Glomerular visceral epithelial cell (primary cell): Measurements from ENCODE around the gene URI1.
"Not testable (repeated sequence)": the region's sequence is repeated elsewhere in the genome, so short reads cannot be mapped to it uniquely, and the experiment has no call there.

ENCODE experiments used
- DNase-seq: peaks from one replicate; pipeline ENCODE4 v3.0.0-alpha.2; 2016; ENCODE audit errors: extremely low spot score

URI1 gene

DNA sequence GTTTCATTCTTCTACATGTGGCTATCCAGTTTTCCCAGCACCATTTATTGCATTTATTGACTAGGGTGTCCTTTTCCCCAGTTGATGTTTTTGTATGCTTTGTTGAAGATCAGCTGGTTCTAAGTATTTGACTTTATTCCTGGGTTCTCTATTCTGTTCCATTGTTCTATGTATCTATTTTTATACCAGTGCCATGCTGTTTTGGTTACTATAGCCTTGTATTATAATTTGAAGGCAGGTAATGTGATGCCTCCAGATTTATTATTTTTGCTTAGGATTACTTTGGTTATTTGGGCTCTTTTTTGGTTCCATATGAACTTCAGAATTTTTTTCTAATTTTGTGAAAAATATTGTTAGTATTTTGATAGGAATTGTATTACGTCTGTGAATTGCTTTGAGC lies 80.6 kb downstream of the URI1 start:
- DNase-seq = no peak

DNA sequence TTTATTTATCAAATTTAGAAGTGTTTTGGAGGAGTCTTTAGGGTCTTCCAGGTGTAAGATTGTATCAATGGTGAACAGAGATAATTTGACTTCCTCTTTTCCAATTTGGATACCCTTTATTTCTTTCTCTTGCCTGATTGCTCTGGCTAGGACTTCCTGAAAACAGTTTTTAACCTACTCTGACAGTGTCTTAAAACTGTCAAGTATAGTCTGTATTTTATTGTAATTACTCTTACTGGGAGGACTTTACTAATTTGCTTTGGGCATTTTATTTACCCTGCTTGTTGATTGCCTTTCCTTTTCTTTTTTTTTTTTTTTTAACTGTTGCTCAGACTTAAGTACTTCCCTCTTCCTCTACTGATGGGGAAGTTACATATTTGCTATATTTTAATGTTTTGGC lies 81.3 kb downstream of the URI1 start:
- no peak for DNase-seq

DNA sequence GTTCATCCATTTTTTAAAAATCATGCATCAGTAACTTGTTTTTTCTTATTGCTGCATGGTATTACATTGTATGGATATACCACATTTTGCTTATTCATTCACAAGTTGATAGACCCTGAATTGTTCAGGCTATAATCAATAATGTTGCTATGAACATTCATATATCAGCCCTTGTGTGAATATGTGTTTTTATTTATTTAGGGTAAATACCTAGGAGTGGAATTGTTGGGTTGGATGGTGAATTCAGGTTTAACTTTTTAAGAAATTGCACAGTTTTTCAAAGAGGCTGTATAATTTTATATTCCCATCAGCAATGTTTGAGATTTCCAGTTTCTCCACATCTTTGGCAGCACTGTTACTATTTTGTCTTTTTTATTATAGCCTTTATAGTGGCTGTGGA lies 82.1 kb downstream of the URI1 start:
- no peak for DNase-seq

DNA sequence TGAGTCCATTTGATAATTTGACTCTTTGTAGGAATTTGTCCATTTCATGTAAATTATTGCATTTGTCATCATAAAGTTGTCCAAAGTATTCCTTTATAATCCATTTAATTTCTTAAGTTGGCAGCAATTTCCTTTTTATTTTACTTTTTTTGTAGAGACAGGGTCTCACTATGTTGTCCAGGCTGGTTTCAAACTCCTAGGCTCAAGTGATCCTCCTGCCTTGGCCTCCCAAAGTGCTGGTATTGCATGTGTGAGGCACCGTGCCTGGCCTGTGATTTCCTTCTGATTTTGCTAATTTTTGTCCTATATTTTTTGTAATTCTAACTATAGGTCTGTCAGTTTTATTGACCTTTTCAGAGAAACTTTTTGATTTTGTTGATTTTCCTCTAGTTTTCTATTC lies 84.9 kb downstream of the URI1 start:
- DNase-seq = no peak

DNA sequence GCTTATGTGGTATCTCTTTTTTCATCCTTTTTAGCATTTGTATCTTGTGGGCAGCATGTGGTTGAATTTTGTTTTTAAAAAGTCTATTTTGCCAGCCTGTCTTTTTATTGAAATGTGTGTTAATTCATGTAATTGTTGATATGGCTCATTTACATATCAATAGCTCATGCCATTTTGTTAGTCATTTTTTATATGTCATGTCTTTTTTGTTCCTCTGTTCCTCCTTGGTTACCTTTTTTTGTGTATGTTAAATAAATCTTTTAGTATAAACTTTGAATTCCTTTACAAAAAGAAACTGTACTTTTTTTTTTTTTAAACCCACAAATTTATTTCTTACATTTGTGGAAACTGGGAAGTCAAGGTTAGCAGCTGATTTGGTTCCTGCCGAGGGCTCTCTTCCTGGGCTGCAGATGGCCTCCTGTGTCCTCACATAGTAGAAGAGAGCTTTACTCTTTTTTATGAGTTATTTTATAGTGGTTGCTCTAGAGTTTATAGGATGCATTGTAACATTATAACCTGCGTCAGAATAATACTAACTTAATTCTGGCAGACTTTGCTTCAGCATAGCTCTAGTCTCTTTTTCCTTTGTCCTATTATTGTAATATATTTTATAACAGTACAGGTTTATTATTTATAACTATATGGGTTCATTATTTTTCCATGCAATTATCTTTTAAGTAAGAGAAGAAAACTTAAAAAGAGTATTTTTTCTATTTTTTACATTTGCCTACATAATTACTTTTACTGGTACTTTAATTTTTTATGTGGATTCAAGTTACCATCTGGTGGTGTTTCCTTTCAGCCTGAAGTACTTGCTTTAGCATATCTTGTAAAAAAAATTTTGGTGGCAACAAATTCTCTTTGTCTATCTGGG lies 86.3 kb downstream of the URI1 start:
- DNase-seq = no peak

DNA sequence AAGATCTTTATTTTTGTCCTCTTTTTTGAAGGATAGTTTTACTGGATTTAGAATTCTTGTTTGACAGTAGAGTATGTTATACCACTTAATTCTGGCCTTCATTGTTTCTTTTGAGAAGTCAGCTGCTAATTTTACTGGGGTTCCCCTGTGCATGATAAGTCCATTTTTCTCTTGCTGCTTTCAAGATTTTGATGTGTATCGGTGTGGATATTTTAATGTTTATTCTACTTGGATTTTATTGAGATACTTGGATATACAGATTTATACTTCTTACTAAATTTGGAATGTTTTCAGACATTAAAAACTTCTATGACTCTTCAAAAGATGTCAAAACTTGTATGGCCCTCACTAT lies 86.9 kb downstream of the URI1 start:
- no peak for DNase-seq

DNA sequence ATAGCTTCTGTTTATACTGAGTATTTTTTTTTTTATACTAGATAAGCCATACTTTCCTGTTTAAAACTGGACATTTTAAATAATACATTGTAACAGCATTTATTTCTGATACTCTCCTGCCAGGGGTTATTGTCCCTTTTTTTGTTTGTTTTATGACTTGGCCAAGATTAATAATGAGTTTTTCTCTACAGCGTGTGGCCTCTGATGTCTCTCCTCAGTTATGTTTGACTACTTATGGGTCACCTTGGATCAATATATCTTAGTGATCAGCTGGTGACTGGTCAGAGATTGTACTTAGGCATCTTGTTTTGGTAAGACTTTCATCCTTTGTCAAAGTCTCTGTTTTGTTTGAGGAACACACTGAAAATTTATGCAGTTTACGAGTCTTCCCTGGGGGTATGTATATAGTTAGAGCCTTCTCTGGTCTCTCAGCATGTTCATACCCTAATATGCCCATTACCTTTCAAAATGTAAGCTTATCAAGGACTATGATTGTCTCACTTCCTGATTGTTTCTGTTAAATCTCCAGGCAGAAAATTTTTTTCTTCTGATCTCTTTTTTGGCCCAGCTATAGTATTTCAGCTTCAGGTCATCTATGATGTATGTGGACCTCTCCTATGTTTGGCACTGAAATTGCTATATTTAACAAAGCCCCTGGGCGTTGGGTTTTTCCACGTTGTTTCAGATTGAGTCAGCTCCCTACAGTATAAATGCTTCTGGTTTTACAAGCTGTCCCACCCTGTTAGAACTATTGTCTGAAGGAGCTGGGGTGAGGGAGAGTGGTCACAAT lies 87.9 kb downstream of the URI1 start:
- no peak for DNase-seq

DNA sequence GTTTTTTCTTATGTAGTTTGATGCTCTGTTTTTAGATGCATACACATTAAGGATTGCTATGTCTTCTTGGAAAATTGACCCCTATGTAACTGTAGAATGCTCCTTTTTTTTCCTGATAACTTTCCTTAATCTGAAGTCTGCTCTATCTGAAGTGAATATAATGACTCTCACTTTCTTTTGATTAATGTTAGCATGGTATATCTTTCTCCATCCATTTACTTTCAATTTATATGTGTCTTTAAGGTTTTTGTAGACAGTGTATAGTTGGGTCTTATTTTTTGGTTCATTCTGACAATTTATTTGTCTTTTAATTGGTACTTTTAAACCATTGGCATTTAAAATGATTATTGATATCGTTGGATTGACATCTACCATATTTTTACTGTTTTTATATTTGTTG lies 92.3 kb downstream of the URI1 start:
- DNase-seq = no peak

DNA sequence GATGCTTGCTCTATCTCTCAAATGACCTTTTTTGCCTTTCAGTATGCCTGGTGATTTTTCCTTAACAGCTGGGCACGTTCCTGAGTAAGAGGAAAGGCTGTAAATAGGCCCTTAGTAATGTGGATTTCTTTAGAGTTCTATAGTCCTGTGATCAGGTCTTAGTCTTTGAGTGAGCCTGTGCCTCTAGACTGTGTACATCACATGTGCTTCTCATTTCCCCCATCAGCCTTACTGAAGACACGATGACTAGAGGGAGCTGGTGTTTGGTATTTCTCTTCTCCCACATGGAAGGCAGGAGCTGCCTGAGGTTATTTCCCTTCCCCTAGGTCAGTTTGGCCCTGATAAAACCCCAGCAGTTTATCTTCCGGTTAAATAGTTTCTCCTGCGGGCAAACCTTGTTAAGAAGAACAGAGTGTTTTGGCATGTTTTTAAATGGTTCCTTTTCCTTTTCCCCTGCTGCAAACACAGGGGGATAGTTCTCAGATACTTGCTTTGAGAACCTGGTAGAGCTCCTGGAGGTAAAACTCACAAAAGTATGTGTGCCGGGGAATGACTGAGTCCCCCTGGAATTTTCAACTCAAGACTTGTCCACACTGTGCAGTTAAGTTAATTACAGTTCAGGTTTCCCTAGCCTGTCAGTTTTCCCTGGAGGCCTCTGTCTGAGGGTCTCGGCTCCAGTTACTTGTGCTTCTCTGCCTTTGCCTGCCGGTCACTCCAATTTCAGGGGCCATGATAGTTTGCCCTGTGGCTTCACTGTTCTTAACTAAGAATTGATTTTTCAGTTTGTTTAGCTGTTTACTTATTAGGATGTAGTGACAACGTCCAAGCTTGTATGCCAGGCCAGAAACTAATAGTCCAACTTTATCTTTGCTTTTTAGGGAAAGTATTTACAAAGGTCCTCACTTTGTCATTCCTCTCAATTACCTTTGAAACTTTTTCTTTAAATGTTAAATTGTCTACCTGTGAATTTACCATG lies 94.4 kb downstream of the URI1 start:
- DNase-seq = peak; percentile 4

DNA sequence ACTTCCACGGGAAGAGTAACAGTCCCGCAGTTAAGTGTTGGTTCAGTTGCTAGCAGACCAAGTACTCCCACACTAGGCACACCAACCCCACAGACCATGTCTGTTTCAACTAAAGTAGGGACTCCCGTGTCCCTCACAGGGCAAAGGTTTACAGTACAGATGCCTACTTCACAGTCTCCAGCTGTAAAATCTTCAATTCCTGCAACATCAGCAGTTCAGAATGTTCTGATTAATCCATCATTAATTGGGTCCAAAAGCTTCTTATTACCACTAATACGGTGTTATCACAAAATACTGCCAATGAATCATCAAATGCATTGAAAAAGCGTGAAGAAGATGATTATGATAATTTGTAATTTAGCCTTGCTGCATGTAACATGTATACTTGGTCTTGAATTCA lies 95.8 kb downstream of the URI1 start:
- no peak for DNase-seq

DNA sequence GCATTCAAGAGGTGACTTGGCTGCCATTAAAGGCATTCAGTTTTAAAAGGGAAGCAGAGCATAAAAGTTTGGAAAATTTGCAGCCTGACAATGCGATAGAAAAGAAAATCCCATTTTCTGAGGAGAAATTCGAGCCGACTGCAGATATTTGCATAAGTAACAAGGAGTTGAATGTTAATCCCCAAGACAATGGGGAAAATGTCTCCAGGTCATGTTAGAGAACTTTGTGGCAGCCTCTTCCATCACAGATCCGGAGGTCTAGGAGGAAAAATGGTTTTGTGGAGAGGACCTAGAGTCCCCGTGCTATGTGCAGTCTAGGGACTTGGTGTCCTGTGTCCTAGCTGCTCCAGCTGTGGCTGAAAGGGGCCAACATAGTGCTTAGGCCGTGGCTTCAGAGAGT lies 99.9 kb downstream of the URI1 start:
- not testable (repeated sequence) for DNase-seq

DNA sequence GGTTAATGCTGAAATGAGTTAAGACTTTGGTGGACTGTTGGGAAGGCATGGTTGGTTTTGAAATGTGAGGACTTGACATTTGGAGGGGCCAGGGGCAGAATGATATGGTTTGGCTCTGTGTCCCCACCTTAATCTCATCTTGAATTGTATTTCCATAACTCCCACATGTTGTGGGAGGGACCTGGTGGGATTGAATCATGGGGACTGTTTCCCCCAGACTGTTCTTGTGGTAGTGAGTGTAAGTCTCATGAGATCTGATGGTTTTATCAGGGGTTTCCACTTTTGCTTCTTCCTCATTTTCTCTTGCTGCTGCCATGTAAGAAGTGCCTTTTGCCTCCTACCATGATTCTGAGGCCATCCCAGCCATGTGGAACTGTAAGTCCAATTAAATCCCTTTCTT lies 101.0 kb downstream of the URI1 start:
- DNase-seq = not testable (repeated sequence)

DNA sequence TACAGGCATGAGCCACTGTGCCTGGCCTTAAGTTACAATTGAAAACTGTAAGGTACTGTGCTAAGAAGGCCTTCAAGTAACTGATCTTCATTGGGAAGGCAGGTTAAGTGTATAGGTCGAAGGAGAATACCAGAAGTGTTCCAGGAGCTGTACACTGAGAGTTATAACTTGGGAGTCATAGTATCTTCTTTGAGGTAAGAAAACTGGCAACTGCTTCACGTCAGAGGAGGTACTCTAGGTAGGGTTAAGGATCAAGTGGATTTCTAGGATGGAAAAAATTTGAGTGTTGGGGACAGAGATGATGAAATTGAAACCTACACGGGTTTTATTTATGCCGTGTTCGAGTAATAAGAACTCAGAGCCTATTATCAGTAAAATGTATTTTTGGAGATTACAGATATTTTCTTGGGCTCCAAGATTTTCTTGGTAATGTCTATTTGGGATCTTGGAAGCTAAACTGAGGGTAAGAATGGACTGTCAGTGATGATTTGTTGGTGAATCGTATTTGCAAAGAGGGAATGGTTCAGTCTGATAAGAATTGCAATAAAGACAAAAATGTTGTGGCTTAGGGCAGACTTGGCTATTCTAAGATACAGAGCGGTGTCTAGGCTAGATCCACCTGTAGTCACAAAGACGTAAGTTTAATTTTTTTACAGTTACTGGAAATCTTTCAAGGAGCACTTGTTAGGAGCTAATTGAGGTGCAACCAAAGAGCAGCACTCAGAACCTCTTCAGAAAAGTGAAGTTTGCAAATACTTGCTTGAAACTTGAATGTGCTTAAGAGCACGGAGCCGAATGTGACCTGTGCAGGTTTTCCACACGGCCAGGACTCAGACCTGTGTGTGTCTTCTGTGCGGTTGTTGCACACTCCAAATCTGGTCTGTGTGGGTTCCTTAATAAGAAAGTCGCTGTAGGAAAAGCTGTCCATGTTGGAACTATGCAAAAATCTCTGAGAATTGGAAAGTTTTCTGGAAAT lies 102.5 kb downstream of the URI1 start:
- no peak for DNase-seq

DNA sequence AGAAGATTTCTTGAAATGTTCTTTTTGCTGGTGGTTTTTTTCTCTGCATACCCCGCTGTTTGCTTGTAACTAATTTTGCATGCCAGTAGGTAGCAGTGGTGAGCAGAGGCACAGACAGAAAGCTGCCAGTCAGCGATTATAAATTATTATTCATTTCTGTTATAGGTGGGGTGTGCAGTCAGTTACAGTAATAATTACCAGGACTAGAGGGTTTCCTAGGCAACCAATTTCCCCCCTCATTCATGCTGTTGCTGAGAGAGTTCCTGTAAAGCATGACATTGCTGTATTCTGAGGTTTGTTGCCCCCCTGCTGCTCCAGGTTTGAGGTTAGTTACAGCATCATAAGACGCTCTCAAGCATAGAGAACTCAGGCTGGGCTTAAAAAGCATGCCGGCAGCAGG lies 104.5 kb downstream of the URI1 start:
- peak; percentile 63 for DNase-seq

DNA sequence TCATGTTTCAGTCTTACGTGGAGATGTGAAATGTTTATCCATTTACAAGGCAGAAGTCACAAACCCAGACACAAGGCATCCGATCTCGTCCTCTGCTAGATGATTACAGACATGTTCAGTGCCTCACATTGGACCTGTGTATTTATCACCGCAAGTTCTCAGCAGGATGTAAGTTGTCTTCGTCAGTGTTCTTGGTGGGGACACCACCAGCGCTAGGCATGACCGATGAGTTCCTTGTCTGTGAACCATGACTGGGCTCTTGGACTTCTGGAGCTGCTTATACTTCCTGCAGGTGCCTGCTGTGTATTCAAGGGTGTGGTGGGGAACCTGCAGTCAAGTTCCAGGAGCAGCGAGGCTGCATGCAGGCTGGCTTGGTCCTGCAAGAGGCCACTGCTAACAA lies 105.4 kb downstream of the URI1 start:
- no peak for DNase-seq

DNA sequence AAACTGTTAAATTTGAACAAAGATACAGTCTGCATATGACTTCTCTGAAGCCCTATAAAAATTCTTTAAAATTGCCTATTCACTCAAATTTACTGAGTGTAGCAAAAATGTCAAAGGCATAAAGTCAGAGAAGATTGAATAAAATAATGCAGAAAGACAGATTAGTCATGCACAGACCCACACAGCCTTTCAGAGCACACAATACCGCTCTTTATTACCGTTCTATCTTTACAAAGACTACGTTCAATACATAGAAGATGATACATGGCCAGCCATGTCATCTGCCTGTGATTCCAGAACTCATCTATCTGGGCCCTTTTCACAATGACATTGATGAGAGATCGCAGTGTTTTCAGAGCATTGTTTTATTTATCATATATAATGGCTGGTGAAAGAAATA lies 107.2 kb downstream of the URI1 start:
- no peak for DNase-seq

DNA sequence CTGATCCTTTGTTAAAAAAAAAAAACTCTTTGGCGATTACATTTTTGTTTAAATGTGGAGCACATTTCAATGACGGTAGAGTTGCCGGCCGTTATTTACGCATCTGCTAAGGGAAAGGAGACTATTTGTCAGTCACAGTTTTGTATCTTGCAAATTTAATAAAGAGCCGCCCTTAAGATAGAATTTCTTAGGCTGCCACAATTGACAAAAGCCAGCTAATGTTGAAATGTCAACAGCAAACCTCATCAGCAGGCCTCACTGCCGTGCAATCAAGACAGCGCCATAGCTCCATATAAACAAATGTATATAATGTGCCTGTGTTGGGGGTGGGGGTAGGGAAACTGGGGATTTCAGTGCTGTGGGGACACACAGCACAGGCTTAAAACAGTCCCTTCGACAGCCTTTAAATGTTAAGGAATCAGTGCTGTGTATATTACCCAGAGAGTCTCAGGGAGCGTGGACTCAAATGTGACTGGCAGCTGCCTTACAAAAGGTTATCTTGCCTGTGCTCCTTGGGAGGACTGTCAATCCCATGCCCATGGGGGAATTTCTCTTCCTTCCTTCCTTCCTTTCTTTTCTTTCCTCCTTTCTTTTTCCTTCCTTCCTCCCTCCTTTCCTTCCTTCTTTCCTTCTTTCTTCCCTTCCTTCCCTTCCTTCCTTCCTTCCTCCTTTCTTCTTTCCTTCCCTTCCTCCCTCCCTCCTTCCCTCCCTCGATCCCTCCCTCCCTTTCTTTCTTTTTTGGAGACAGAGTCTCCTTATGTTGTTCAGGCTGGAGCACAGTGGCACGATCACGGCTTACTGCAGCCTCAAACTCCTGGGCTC lies 108.0 kb downstream of the URI1 start:
- DNase-seq = no peak

DNA sequence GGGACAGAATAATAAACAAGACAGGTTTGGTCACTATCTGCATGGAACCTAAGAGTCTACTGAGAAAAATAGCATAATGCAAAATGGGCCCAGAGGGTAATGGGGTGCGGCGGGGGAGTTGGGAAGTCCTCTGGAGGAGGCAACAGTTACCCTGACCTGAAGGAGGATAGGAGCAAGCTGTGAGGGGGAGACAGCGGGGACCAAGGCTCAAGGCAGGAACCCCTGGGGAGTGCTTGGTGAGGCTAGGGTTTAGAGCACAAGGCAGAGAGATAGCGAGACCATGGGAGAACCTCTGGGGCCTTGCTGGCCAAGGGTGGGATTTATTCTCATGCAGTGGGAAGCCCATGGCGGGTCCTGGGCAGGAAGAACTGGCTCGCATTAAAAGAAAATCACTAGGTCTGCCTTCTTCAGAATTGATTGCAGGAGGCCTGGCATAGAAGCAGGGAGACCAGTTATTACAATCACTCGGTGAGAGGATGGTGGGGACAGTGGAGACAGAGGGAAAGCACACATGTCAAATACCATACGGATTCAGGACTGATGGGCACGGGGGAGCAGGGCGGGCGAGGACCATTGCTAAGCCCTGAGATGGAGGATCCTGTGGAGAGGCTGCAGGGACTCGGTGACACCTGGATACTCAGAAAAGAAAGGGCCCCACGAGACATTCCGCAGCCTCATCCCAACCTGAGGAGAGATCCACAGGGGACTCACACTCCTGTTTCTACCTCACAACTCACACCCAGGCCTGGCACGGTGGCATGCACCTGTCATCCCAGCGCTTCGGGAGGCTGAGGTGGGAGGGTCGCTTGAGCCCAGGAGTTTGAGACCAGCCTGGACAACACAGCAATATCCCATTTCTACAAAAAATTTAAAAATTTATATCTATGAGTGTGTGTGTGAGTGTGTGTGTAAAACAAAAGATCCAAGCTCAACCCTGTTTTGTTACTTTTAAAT lies 110.4 kb downstream of the URI1 start:
- no peak for DNase-seq

DNA sequence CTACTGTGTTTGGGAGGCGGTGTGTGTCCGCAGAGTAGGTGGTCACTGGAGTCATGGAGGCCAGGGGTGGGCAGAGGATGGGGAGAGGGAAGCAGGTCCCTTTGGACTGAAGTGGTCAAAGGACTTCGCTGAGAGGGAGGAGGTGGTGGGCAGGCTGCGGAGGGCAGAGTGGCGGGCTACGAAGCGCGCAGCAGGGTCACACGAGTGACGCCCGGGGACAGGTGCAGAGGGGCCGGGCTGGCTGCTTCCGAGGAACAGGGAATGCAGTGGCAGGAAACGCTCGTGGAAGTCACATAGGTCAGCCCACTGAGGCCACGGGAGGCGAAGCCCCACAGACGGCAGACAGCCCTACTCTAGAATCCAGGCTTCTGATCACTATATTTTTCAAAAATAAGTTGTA lies 111.5 kb downstream of the URI1 start:
- DNase-seq = no peak
